HG03378 (cell line): ENCODE data around the gene FAM217A.
"Not testable (repeated sequence)": the region's sequence is repeated elsewhere in the genome, so short reads cannot be mapped to it uniquely, and the experiment has no call there.

Experiments
- ATAC-seq: cut with Tn5 transposase; IDR thresholded peaks from one replicate; pipeline ENCODE4 v1.9.1; 2021; ENCODE audit warnings: mild to moderate bottlenecking, moderate library complexity; ENCODE audit not compliant: unreplicated experiment

FAM217A gene

DNA sequence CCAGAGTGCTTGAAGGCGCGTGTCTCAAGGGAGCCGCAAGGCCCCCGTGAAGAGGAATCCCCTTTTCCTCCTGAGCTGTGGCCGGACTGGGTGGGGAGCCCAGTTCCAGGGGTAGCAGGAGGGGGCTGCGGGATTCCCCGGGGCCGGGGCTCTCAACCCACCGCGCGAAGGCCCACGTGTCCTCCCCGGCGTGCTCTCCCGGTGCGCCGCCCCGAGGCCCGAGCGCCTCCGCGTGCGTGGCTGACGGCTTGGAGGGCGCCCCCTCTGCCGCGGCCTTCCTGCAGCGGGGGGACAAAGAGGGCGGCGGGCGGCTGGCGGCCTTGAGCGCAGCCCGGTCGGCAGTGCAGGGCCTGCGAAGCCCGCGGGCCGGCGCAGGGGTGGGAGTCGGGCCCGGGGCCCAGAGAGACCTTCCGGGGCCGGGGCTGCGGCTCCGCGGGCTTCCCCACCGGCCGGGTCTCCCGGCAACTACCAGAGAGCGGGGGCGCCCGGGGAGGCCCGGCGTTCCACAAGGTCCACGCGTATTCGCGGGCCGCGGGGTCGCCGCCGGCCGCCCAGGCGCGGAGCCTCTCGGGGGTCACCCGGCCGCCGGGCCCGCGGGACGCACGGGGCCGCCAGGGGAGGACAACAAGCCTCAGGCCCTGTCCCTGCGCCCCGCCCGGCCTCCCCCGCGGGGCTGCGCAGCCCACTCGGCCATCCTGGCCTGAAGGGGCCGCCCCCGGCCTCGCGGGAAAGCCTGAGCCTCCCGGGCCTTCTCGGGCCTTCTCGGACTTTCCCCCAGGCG is at the start of gene FAM217A:
TSS of gene FAM217A (minus strand) at position 447 of the 781 bp plus-strand sequence. CDS start 1,723 bp downstream, outside the sequence.
- no peak for ATAC-seq

DNA sequence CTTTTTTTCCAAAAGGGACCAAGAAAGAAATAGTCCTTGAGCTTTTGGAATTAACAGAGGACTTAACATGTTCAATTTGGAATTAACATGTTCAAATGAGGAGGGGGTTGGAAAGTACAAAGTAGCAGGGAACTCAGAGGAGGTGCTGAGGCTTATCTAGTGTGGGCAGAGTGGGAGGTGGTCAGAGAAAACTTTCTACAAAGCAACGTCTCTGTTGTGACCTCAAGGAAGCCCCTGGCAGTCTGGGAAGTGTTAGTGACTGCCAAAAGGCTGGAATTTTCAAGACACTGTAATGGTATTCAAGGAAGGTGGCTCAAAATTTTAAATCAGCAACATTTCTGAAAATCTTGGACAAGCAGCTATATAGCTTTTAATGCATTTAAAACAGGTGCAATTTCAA is 49.1 kb upstream of the FAM217A start:
- ATAC-seq = no peak

GRCh38 chr6:4125933-4126864 is 47.3 kb upstream of the FAM217A start:
- ATAC-seq = no peak

- no peak for ATAC-seq
These were observed 46.6 kb upstream of the FAM217A start for GRCh38 chr6:4125500-4125899.

GRCh38 chr6:4124351-4124750 is 45.4 kb upstream of the FAM217A start:
- no peak for ATAC-seq

- ATAC-seq = no peak
These were observed 36.8 kb upstream of the FAM217A start for GRCh38 chr6:4115741-4116140.

GRCh38 chr6:4114123-4114522 is 35.2 kb upstream of the FAM217A start:
- ATAC-seq = no peak

GRCh38 chr6:4113649-4114048 is 34.7 kb upstream of the FAM217A start:
- ATAC-seq = no peak

- ATAC-seq = no peak
These were observed 33.4 kb upstream of the FAM217A start for GRCh38 chr6:4112366-4112765.

GRCh38 chr6:4109363-4109815 is 30.5 kb upstream of the FAM217A start:
- not testable (repeated sequence) for ATAC-seq

DNA sequence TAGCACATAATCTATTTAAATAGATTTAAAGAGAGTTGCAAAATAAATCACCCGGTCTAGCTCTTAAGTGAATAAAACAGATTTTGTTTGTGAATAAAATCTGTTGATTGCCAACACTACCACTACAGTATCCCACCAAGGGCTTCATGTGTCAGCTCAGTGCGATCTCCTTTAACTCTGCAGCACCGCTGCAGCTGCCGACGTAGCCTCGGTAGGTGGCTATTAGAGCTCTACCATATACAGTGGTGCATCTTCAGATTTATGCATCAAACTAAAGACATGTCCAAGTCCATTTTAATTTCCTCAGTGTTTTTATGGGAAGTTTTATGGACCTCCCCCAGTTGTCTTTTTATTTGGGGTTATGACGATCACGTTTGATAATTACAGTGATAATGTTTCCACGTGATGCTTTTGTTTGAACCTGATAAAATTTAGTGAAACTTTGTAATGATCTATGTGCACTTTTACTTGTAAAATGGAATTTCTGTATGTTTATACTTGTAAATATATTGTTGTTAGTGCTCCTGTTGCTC is 29.7 kb upstream of the FAM217A start:
- no peak for ATAC-seq

DNA sequence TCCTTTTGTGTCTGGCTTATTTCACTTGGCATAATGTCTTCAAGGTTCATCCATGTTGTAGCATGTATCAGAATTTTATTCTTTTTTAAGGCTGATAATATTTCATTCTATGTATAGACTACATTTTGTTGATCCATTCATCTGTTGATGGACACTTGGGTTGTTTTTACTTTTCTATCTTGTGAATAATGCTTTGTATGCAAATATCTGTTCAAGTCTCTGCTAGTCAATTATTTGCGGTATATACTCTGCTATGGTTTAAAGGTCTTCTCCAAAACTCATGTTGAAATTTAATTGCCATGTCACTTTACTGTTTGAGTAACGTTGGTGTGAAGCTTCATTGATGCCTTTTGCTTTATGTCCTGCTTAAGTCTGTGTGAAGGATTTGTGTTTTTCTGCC is 28.9 kb upstream of the FAM217A start:
- no peak for ATAC-seq

- no peak for ATAC-seq
These were observed 27.1 kb upstream of the FAM217A start for GRCh38 chr6:4105980-4106536.

- ATAC-seq = no peak
These were observed 25.0 kb upstream of the FAM217A start for GRCh38 chr6:4103929-4104328.

GRCh38 chr6:4102687-4103244 is 23.8 kb upstream of the FAM217A start:
- no peak for ATAC-seq

- ATAC-seq = no peak
These were observed 22.4 kb upstream of the FAM217A start for GRCh38 chr6:4101298-4101697.

DNA sequence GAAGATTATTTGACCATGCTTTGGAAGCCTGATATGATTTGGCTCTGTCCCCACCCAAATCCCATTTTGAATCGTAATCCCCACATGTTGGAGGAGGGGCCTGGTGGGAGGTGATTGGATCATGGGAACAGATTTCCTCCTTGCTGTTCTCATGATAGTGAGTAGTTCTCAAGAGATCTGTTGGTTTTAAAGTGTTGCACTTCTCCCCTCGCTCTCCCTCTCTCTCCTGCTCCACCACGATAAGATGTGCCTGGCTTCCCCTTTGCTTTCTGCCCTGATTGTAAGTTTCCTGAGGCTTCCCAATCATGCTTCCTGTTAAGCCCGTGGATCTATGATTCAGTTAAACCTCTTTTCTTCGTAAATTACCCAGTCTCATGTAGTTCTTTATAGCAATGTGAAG is 21.7 kb upstream of the FAM217A start:
- ATAC-seq = no peak

DNA sequence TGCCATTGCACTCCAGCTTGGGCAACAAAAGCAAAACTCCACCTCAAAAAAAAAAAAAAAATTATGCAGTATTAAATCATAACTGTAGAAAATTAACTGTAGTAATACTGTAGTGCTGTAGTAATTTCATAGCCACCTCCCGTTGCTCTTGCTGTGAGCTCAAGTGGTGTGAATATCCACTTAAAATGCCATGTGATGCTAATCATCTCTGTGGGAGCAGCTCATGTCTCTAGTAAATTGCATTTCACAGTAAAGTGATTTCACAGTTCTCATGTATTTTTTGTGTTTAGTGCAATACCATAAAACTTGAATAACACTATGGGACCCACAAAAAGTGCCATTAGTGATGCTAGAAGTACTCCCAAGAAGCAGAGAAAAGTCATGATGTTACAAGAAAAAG is 14.4 kb upstream of the FAM217A start:
- ATAC-seq = no peak

DNA sequence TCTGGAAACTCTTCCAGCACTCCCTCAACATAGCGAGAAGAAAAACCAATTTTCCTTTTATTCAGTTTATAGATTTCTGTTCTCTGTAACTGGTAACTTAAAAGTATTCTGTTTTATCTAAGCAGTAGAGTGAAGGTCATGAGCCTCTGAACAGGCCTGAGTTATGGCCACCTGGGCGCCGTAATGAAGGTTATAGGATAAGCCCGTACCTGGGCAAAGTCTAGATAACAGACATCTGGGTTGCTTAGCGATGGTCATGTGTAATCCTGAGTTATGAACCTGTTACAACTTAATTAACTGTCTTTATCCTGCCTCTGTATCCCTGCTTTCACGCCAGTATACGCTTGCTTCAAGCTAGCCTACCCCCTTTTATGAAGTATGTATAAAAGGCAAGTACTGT is 13.0 kb upstream of the FAM217A start:
- ATAC-seq = no peak

- not testable (repeated sequence) for ATAC-seq
These were observed 11.1 kb upstream of the FAM217A start for GRCh38 chr6:4090043-4090442.

DNA sequence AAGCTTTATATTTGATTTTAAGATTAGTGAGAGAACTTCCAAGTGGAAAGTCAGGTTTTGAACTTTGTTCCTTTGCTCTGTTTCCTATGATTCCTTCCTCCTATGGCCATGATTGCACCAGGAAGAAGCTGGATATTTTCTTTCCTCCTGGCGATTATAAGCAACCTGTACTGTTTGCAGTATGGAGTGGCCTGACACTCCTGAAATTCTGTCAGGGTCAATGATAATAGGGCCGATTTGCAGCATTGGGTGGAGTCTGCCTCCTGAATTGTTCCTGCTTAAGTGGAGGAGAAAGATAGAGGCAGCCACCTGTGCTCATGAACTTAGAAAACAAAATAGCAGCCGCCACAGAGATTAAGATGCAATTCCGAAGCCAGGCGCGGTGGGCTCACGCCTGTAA is 9.8 kb upstream of the FAM217A start:
- ATAC-seq = no peak
